Stimulated activated CD4-positive, alpha-beta T cell treated with anti-CD3 and anti-CD28 coated beads, Interleukin-2, amount 100 ng/mL, for 48 hours (primary cell): Measurements from ENCODE around the gene TMTC1.

ENCODE experiments used
- DNase-seq, 2 donors: peaks; one replicate each; pipeline ENCODE4 v3.0.0-alpha.2; 2020

Gene TMTC1

DNA sequence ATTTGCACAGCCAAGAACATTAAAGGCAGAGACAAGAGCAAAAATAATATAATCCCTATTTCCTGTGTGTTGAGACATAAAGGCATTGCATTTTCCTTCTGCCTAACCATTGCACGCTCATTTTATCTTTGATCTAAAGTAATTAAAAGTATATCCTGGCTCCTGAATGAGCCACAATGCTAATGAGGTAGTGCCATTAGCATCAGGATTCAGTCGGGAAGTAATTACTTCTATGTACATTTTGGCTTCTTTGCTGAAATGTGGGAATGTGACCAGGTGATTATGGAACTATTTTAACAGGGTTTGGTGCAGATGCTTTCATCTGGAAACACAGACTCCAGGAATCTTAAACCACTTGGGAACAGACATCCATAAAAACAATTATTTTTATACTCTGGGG lies 77.4 kb downstream of the TMTC1 start:
- DNase-seq = no peak

DNA sequence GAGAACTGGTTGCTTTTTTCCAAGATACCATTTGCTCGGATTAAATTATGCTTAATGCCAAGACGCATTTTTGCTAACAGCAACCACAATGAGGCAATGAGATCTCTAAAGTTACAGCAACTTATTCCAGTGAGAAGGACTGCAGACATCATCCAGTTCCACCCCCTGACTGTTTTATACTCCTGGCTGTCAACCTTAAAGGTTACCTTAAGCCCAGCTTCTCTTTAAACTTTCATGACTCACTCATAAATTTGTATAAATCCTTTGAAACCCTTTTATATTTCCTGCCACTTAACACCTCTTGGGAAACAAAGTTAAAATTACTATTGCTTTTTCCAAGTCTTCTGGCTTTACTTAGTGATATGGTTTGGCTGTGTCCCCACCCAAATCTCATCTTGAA lies 80.2 kb downstream of the TMTC1 start:
- DNase-seq = no peak

DNA sequence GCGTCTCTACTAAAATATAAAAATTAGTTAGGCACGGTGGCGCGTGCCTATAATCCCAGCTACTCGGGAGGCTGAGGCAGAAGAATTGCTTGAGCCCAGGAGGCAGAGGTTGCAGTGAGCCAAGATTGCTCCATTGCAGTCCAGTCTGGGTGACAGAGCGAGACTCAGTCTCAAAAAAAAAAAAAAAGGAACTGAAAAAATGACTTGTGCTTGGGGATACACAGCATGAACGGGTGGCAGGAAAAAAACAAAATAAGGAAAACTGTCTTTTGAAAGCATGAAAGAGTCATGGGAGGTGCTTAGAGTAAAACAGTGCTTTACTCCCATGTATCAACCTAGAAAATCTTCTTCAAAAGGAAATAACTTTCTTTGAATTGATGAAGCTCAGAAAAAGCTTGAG lies 80.8 kb downstream of the TMTC1 start:
- no peak for DNase-seq

DNA sequence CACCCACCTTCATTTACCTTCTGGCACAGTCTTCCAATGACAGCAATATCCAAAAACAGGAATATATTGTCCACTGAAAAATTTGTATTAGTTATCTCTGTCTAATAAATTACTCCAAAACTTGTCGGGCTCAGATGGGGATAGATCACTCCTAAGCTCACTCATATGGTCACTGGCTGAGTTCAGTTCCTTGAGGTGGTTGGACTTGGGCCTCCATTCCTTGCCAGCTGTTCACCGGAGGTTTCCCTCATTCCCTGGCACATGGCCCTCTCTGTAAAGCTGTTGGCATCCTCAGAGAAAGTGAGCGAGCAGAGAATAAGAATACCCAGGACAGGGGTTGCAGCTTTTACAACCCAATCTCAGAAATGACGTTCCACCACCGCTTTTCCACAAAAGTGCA lies 81.5 kb downstream of the TMTC1 start:
- DNase-seq = no peak

DNA sequence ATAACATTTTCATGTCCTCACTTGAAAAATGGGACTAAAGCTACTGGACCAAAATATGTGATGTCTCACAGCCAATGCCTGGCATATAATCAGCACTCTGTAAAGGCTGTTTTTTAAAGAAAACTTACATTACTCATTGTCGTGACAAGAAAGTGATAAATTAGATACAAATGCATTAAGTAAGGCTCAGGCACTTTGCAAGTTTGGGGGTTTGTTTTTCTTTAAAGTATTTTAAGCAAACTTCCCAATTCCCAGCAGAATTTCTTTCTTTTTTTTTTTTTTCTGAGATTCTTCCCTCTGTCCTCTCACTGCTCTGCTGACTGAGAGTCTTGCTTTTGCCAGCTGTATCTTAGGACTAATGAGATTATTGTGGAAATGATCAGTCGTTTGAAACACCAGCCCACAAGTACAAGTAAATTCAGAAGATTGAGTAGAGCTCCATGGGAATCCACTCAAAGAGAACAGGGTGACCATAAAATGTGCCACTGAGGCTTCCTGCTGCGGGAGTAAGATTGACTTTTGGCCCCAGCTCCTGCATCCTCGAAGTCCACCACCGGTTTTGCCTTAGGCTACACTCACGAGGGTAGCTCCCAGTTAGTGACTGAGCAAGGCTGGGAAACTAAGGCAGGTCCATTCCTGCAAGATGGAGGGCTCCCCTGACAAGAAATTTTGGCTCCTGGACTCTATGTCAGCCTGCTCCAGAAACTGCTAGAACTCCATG lies 82.8 kb downstream of the TMTC1 start:
- DNase-seq = no peak

DNA sequence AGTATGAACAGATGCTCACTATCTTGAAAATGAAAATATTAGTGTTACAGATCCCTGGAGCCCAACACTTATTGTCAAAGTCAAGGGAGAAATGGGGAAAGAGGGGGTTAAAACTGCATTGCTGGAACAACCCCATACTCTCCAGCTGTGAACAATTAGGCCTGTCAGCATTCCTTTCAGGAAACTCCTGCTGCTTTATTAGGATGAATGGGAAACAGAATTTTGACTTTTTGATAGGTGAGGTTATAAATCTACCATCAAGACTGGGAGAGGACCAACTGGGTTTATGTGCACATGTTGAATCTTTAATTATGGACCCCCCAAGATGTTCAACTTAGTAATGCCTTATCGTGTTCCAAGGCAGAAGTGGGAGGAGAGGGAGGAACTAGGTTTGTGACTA lies 85.0 kb downstream of the TMTC1 start:
- DNase-seq = no peak

DNA sequence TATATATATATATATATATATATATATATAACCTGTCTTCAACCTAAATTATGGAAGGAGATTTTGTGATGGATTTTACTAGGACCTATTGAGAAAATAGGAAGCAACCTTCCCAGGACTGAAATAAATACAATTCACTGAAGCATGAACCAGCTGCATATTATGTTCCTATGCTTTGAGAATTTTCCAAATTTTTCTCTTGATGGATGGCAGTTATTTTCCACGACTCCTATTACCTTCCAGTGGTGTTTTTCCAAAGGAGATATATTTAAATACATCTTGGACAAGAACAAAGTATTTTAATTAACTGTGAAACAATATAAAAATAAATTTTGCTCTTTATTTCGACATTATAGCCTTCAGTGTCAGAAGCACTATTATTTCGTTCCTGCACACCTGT lies 87.9 kb downstream of the TMTC1 start:
- DNase-seq = no peak

DNA sequence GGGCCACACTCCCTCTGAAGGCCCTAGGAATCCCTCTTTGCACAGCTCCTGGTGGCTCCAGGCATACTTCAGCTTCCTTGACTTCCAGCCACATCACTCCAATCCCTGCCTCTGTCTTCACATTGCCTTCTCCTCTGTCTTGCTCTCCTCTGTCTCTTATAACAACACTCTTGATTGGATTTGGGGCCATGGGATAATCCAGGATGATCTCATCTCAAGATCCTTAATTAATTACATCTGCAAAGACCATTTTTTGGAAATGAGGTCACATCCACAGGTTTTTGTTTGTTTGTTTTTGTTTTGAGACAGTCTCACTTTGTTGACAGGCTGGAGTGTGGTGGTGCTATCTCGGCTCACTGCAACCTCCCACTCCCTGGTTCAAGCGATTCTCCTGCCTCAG lies 88.7 kb downstream of the TMTC1 start:
- DNase-seq = no peak

DNA sequence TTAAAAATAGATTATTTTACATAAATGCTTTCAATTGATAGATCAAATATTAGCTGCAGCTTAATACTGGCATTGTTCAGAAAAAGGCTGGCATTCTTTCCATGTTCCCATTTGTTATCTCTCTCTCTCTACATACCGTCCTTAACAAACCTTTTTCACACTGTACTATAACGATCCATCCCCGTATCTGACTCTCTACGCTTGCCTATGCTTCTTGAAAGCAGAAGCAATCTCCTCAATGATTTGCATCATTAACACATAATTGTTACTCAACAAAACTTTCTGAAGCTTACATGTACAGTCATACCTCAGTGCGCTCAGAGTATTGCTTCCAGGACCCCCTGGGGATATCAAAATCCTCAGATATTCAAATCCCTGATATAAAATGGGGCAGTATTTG lies 89.7 kb downstream of the TMTC1 start:
- no peak for DNase-seq

DNA sequence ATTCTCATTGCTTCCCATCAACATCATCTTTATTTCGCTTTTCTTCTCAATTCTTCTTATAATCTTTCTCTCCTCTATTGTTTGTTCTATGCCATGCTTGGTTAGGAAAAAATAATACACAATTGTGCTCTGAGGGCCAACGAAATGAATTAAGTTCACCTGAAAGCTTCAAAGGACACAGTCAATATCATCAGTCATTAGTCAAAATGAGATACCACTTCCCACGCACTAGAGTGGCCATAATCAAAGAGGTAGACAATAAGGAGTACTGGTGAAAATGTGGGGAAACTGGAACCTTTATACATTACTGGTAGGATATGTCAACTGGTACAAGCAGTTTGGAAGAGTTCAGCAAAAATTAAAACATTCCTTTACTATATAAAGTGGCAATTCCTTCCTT lies 91.5 kb downstream of the TMTC1 start:
- DNase-seq = no peak

DNA sequence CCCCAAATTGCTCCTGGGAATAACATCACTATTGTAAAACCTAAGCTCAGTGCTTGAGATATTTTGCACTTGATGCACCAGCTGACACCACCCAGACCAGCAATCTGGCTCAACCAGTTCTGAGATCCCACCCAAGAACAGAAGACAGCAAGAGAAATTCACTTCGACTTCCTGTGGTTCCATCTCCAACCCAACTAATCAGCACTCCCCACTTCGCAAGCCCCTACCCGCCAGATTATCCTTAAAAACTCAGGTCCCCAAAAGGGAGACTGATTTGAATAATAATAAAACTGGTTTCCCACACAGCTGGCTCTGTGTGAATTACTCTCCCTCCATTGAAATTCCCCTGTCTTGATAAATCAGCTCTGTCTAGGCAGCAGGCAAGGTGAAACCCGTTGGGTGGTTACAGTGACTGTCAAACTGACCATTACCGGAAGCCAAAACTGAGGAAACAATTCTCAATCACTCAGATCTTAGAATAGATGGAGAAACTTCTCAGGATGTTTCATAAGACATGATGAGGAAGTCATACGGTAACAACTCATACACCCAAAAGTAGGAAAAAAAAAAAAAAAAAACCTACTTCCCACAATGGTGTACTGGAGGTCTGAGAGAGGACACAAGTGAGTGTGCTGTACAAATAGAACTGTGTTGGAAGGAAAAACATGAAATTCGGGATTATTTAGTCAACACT lies 92.4 kb downstream of the TMTC1 start:
- no peak for DNase-seq

DNA sequence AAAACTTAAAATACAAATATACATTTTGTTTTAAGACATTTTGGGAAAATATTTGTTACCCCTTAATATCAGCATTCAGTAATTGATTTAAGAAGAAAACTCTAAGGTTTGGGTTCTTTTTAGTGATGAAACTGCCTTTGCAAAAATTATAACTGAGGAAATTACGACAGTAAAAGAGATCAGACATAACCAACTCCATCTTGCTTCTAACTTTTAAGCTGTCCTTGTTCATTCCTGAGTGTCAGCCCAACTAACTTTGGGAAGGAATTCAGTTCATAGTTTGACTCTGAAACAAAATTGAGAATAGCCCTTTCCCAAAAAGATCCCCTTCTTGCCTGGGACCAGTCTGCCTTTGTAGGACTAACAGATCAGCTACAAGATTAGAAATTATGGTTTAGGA lies 93.0 kb downstream of the TMTC1 start:
- DNase-seq = no peak

DNA sequence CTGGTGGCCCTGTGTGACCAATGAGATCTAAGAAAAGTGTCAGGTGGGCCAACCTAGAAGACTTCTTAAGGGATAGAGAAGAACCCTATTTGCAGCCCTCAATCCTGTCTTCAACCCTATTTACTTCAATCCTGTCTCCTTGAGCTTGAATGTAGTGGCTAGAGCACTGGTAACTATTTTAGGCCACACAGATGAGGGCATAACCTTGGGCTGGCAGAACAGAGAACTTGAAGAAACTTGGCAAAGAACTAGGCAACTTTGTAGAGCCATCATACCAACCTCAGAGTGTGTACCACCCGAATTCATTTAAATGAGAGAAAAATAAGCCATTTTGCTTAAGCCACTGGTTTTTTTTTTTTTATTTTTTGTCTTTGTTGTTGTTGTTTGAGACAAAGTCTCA lies 94.8 kb downstream of the TMTC1 start:
- DNase-seq = no peak

DNA sequence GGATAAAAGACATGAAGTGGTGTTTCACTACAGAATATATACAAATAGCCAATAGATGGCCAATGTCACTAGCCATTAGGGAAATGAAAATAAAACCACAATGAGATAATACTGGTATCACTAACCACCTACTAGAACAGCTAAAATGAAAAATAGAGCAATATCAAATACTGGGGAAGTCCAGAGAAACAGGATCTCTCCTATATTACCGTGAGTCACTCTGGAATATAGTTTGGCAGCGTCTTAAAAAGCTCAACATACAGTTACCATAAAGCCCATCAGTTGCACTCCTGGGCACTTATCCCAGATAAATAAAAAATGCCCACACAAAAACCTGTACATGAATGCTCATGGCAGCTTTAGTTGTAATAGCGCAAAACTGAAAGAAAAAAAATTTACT lies 101.7 kb downstream of the TMTC1 start:
- no peak for DNase-seq

DNA sequence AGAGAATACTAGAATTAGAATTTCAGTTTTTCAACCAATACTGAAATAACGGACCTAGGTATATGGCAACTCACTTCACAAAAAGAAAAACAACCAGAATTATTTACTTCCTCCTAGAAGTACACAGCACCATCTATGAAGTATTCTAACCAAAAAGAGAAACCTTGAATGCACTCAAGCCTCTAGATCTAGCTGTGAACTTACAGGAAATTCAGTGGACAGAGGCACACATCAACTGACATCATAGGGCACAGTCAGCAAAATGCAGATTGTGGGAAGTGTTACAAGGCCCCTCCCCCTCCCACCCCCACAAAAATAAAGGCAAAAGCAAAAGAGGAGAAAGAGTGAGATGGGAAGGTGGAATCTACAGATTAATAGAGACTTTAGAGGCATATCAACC lies 102.4 kb downstream of the TMTC1 start:
- DNase-seq = no peak

DNA sequence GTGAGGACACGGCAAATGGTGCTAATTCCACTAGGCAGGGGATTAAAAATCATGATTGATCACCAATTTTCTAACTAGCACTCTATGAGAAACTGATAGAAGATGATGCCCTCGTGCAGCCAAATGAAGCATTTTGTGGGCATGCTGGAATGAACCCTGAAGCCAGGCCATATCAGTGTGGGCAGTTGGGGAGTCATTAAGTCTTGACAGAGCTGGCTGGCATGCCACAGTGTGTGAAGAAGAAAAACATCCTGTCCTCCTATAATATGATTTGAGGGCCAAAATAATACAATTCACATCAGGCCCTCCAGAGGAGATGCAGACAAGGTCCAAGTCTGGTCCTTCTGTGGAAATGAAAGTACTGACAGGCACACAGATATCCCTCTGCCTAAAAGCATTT lies 107.1 kb downstream of the TMTC1 start:
- DNase-seq = no peak

DNA sequence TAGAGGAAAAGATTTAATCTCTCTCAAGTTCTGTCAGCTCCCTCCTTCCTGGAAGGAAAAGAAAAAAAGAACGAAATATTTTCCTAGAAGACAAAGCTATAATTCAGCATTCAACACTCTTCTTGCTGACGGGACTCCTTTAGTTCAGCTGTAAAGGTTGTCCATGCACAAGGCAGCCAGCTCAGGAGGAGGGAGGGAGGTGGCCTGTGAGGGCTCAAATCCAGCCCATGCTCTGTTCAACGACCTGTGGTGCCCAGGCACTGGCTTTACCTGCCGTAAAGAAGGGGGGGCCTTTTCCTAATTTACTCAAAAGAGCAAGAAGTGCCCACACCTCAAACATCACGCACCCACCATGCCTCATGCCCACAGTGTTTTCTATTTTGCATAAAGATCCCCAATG lies 109.3 kb downstream of the TMTC1 start:
- DNase-seq = no peak

DNA sequence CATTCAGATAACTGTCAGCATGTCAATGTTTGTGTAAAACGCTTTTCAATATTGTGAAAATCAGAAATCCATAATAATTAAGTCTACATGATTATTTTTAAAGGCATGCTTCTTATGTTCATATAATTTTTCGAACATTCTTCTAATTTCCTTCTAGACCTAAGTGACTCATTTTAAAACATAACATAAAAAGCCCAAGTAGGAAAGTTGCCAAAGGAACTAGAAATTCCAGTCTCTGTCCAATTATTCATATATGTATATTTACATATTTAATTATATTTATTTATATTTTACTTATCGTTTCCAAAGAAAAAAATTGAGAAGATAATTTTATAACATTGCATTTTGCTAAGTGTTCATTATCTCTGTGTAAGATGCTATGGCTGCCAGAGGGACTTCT lies 110.4 kb downstream of the TMTC1 start:
- DNase-seq = no peak

DNA sequence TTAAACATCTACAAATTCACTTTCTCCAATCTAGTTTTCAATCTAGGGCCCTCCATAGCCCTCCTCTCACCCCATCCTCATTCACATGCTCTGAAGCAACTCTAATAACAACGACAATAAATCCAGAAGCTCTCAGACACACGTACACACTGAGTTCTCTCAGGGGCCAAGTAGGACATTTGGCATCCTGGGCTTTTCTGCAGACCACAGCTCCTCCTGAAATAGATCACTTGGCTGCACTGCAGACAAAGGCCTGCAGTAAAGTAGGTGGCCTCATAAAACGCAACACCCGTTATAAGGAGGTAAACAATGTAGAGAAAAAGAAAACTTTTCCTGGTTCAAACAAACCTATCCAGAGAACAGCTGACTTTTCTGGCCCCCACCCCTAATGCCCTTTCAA lies 111.2 kb downstream of the TMTC1 start:
- DNase-seq = no peak

DNA sequence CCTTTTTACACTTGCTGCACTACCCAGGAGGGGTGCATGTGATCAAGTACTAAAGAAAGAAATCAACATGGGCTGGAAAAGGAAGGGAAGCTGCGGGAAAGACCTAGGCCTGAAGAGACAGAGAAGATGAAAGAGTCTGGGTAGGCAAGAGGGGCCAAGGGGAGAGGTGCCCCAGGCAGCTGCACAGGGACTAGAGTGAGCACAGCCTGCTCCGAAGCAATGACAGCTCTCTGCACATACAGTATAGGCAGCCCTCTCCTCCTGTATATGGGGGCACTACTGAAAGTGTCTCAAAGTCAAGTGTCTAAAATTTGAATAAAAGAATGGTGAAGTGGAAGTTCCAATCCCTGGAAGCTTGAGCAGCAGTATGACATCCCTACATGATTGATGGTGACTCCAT lies 112.0 kb downstream of the TMTC1 start:
- DNase-seq = no peak

DNA sequence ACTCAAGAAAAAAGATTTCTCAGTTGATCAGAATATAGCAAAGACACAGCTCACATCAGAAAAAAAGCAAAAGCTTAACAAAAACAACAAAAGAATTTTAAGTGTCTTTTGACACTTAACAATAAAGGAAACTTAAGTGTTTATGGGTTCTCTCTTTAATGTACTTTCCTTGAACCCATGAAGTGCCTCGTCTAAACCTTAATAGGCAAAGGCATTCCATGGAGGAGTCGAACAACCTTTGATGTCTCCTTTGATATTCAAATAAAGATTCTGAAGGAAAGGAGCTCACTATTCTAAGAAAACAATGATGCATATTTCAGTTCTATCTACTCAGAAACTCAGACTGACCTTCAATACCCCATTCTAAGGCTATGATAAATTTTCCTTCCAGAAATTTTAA lies 116.7 kb downstream of the TMTC1 start:
- DNase-seq = no peak

DNA sequence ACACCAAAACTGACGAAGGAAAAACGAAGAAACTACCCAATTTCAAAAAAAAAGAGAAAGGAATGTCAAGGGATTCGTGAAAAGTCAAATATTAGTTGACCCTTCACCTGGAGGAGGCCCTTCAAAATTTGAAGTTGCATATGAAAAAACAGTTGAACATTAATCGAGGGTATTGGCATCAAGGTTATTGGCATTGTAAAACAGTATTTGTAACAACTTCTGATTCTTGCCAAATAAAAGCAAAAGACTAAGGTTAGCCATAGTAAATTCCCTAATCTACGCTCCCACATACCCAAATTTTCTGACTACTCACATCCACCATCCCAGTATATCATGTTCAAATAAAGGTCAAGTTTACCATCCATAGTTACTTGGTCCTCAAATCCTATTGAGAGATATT lies 118.6 kb downstream of the TMTC1 start:
- no peak for DNase-seq

DNA sequence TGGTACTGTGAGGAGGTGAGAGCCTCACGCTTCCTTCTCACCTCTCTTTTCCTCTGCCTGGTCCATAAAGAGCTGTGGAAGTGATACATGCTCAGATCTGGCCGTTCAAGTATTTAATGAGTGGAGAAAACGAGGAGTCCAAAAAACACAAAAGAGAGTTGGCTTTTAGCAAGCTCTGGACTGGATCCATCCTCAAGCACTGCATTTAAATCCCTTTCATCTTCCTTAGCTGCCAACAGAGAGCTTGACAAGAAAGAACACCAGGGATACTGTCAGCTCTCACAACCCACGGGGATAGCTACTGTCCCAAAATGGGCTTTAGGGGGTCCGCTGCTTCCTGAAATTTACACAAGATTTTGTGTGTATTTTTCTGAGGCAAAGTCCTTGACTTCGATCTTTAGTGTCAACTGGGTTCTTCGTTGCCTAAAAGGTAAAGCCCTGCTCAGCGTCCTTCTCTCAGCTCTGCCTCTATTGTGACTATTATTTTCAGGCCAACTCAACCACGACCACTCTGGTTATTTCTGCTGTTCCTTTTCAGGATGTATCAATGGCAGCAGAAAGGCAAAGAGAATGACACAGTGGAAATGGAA lies 120.9 kb downstream of the TMTC1 start:
- no peak for DNase-seq

DNA sequence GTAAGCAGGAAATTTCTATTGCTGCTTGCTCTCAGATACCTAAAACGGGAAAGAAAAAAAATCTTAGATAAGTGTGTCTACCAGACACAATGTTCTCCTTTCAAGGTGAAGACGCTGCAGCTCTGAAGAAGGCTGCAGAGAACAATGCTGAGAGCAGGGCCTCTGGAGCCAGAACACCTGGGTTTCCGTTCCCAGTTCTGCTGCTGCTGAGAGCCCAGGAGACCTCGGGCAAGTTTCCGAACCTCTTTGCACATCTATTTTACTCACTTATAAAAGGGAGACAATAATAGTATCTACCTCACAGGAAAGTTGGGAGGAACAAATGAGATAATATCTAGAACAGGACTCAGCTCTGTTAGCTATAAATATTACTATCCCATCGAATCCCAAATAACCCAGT lies 122.9 kb downstream of the TMTC1 start:
- DNase-seq = no peak
